HepG2 (cell line): ENCODE measurements around the gene MGST2. TPM values are rescaled to one million over a fixed set of nuclear protein-coding genes. Genes with fewer than 3 reads are reported as not detected.

ENCODE experiments used
- AFF4 ChIP-seq: sonication (generic); formaldehyde crosslinking; IDR thresholded peaks from 2 replicates; pipeline ENCODE4 v1.4.0; 2020; ENCODE audit warnings: missing genetic modification reagents
- ESRRA ChIP-seq: sonication (generic); formaldehyde crosslinking; IDR thresholded peaks from 2 replicates; pipeline ENCODE4 v1.5.1; 2020; ENCODE audit warnings: mild to moderate bottlenecking, low read depth, missing genetic modification reagents
- FOXO1 ChIP-seq: sonication (generic); formaldehyde crosslinking; IDR thresholded peaks from 2 replicates; pipeline ENCODE4 v1.4.0; 2020; ENCODE audit warnings: missing genetic modification reagents
- GATAD2A ChIP-seq: IDR thresholded peaks from 2 replicates; pipeline ENCODE4 v1.6.1; 2016
- HNRNPLL ChIP-seq: fragments of 200-400 bp; formaldehyde crosslinking; IDR thresholded peaks from 2 replicates; pipeline ENCODE4 v1.6.1; 2017; ENCODE audit warnings: mild to moderate bottlenecking, low read depth, low read length; ENCODE audit not compliant: poor library complexity, severe bottlenecking
- MAFK ChIP-seq, 2 experiments: IDR thresholded peaks in 1 of 2; conservative IDR thresholded peaks in 1 of 2; 2 replicates each; pipeline ENCODE4 v1.6.1; 2011; ENCODE audit warnings: improper control_type of control experiment in 2 of 2, low read length in 2 of 2
- MEIS1 ChIP-seq: sonication (generic); formaldehyde crosslinking; IDR thresholded peaks from 2 replicates; pipeline ENCODE4 v1.9.0; 2021; ENCODE audit warnings: mild to moderate bottlenecking, missing genetic modification reagents, moderate library complexity, borderline replicate concordance
- MZF1 ChIP-seq: sonication (generic); formaldehyde crosslinking; IDR thresholded peaks from 2 replicates; pipeline ENCODE4 v1.8.1; 2023; ENCODE audit warnings: mild to moderate bottlenecking, missing genetic modification reagents, borderline replicate concordance
- NR2C2 ChIP-seq: sonication (generic); formaldehyde crosslinking; IDR thresholded peaks from 2 replicates; pipeline ENCODE4 v1.4.0; 2020; ENCODE audit warnings: missing genetic modification reagents, mild to moderate bottlenecking, moderate library complexity, borderline replicate concordance
- PHF8 ChIP-seq: sonication (generic); formaldehyde crosslinking; IDR thresholded peaks from 2 replicates; pipeline ENCODE4 v1.5.0; 2020; ENCODE audit warnings: missing genetic modification reagents
- REL ChIP-seq: sonication (generic); formaldehyde crosslinking; conservative IDR thresholded peaks from 2 replicates; pipeline ENCODE4 v1.8.0; 2022; ENCODE audit warnings: mild to moderate bottlenecking, missing genetic modification reagents, moderate library complexity
- SSRP1 ChIP-seq: IDR thresholded peaks from 2 replicates; pipeline ENCODE4 v1.6.1; 2016; ENCODE audit warnings: control low read depth
- STAG1 ChIP-seq: sonication (generic); formaldehyde crosslinking; IDR thresholded peaks from 2 replicates; pipeline ENCODE4 v1.4.0; 2020; ENCODE audit warnings: missing genetic modification reagents
- TBL1XR1 ChIP-seq: fragments of 150-350 bp; IDR thresholded peaks from 2 replicates; pipeline ENCODE4 v1.6.1; 2014; ENCODE audit warnings: borderline replicate concordance, low read length; ENCODE audit not compliant: partially characterized antibody
- THAP11 ChIP-seq: IDR thresholded peaks from 2 replicates; pipeline ENCODE4 v1.6.1; 2016; ENCODE audit warnings: missing biosample characterization, missing genetic modification reagents
- ZFX ChIP-seq: sonication (generic); formaldehyde crosslinking; IDR thresholded peaks from 2 replicates; pipeline ENCODE4 v1.4.0; 2020; ENCODE audit warnings: mild to moderate bottlenecking, low read depth, missing genetic modification reagents, moderate library complexity
- ZNF331 ChIP-seq: sonication (generic); formaldehyde crosslinking; IDR thresholded peaks from 2 replicates; pipeline ENCODE4 v1.4.0; 2020; ENCODE audit warnings: missing genetic modification reagents
- ZNF605 ChIP-seq: sonication (generic); formaldehyde crosslinking; IDR thresholded peaks from 2 replicates; pipeline ENCODE4 v1.8.0; 2022; ENCODE audit warnings: mild to moderate bottlenecking, missing genetic modification reagents
- ZSCAN12 ChIP-seq: sonication (generic); formaldehyde crosslinking; IDR thresholded peaks from 2 replicates; pipeline ENCODE4 v1.9.0; 2021; ENCODE audit warnings: mild to moderate bottlenecking, missing genetic modification reagents
- polyA plus RNA-seq, 8 experiments: library from polyadenylated mRNA; depleted of rRNA in 3 of 8; stranded (reverse) in 7 of 8; unstranded in 1 of 8; fragments of >200 nt; fragmentation: Illumina TruSeq in 4 of 8; extraction: Trizol in 4 of 8; gene quantifications; 2 replicates each; pipeline versions ENCODE4 v1.2.1 to v1.2.3, GENCODE V29; 2011 to 2016; ENCODE audit warnings: low read depth in 4 of 8, missing spikeins in 1 of 8, mixed read lengths in 1 of 8; ENCODE audit not compliant: insufficient read depth in 1 of 8
- total RNA-seq, 5 experiments: library from RNA; depleted of rRNA; stranded (reverse); fragments of >200 nt; fragmentation: Illumina TruSeq; extraction: Trizol; gene quantifications; 2 replicates each; pipeline ENCODE4 v1.2.3, GENCODE V29; 2016; ENCODE audit warnings: low read depth in 1 of 5
- TF ChIP-seq, protein P1 (sequence below): sonication (generic); formaldehyde crosslinking; IDR thresholded peaks from 2 replicates; pipeline ENCODE4 v1.4.0; 2020; ENCODE audit warnings: missing genetic modification reagents

MGST2 gene
- total and polyA plus RNA-seq, 2 of the 13 experiments (the other 11 are each of a cell fraction or from before 2014, with no cell fraction given), result 205 to 416 TPM

DNA sequence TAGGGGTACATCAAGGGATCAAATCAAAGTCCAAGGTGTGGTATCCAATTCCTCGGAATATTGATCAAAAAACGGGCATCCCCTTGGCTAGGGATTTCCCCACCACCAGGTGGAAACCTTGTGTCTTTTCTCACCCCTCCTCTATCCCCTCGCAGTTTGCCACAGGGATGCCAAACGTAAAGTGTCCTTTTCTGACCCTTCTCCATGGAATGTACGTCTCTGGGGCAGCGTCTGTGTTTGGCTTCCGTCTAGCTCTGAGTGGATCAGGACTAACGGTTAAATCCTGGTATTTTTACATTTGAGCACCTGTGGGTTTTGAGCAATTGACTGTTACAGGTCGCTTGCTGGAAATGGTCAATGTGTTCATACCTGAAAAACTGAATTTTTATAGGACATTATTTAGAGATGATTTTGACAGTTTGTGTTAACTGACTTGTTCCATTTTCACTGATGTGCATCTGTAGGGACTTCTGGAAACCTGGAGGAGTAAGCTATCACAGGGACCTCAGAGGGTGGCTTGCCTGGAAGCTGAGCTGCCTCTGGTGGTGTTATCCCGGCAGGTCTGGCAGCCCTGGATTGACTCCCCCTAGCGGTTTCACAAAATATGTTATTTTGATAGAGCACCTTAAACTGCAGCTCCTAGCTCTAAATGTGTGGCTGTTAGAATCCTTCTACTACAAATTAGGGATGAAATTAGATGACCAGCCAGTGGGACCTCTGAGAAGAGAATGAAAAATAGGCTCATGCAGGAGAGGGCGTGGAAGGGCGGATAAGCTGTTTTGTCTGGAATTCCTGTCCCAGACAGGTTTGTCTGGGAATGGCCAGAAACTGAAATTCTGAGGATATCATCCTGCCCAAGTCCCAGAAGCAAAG lies 8.8 kb upstream of the MGST2 start (continued):
- TF ChIP-seq, protein P1, sequence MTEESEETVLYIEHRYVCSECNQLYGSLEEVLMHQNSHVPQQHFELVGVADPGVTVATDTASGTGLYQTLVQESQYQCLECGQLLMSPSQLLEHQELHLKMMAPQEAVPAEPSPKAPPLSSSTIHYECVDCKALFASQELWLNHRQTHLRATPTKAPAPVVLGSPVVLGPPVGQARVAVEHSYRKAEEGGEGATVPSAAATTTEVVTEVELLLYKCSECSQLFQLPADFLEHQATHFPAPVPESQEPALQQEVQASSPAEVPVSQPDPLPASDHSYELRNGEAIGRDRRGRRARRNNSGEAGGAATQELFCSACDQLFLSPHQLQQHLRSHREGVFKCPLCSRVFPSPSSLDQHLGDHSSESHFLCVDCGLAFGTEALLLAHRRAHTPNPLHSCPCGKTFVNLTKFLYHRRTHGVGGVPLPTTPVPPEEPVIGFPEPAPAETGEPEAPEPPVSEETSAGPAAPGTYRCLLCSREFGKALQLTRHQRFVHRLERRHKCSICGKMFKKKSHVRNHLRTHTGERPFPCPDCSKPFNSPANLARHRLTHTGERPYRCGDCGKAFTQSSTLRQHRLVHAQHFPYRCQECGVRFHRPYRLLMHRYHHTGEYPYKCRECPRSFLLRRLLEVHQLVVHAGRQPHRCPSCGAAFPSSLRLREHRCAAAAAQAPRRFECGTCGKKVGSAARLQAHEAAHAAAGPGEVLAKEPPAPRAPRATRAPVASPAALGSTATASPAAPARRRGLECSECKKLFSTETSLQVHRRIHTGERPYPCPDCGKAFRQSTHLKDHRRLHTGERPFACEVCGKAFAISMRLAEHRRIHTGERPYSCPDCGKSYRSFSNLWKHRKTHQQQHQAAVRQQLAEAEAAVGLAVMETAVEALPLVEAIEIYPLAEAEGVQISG (CRISPR knock-in tag), result peak; percentile 48; the same call in 1 of the 2 replicates
- TF ChIP-seq REL, result no peak
- TF ChIP-seq AFF4 (CRISPR knock-in tag), result no peak
- peak; percentile 24; the same call in 1 of the 2 replicates for TF ChIP-seq NR2C2 (CRISPR knock-in tag)
- TF ChIP-seq ZFX (CRISPR knock-in tag), result 0 out of 2 replicates have a peak, but pooled peaks have one; percentile 0
- TF ChIP-seq HNRNPLL, result no peak
- TF ChIP-seq SSRP1 (CRISPR knock-in tag), result 0 out of 2 replicates have a peak, but pooled peaks have one; percentile 38
- 0 out of 2 replicates have a peak, but pooled peaks have one; percentile 18 for TF ChIP-seq MEIS1 (CRISPR knock-in tag)
- TF ChIP-seq FOXO1, result no peak
- TF ChIP-seq TBL1XR1, result no peak
- TF ChIP-seq PHF8, result 0 out of 2 replicates have a peak, but pooled peaks have one; percentile 3
- TF ChIP-seq THAP11 (CRISPR knock-in tag), result 0 out of 2 replicates have a peak, but pooled peaks have one; percentile 21
- no peak for TF ChIP-seq MAFK (conservative IDR thresholded peaks at IDR 0.05 in 1 of 2, IDR thresholded peaks at IDR 0.05 in 1 of 2; ENCODE audit: low read length in 2 of 2)
- TF ChIP-seq STAG1, result peak; percentile 78
- peak; percentile 30; the same call in 1 of the 2 replicates for TF ChIP-seq ZNF331 (CRISPR knock-in tag)
- TF ChIP-seq ZNF605 (CRISPR knock-in tag), result 0 out of 2 replicates have a peak, but pooled peaks have one; percentile 31
- TF ChIP-seq MZF1, result no peak
- peak; percentile 19 for TF ChIP-seq GATAD2A
- 0 out of 2 replicates have a peak, but pooled peaks have one; percentile 17 for TF ChIP-seq ZSCAN12 (CRISPR knock-in tag)
- TF ChIP-seq ESRRA (CRISPR knock-in tag), result peak; percentile 42; the same call in 1 of the 2 replicates
